Neural cell (in vitro differentiated cells): Measurements from ENCODE around the gene CDRT15. TPM values are rescaled to one million over a fixed set of nuclear protein-coding genes. Genes with fewer than 3 reads are reported as not detected.

Source experiments
- H2AFZ ChIP-seq: fragments of 200-600, 300-800 bp; sonication (generic), shearing (Covaris generic); 2 replicates; pipeline ENCODE4 v1.6.0; 2014; ENCODE audit warnings: low read depth, mild to moderate bottlenecking, antibody characterized with exemption, low read length, moderate library complexity
- H3F3A ChIP-seq: fragments of 200-600 bp; shearing (Covaris generic); 2 replicates; pipeline ENCODE4 v1.6.1; 2016; ENCODE audit warnings: mild to moderate bottlenecking, moderate library complexity, mixed read lengths, antibody characterized with exemption, low read length; ENCODE audit not compliant: insufficient read depth, poor library complexity, severe bottlenecking
- H3K27ac ChIP-seq: fragments of 200-600, 300-800 bp; sonication (generic), shearing (Covaris generic); 2 replicates; pipeline ENCODE4 v1.5.1; 2014; ENCODE audit warnings: mild to moderate bottlenecking, low read length, moderate library complexity
- H3K27me3 ChIP-seq: fragments of 300-800, 200-600 bp; sonication (generic), shearing (Covaris generic); 2 replicates; pipeline ENCODE4 v1.6.0; 2014; ENCODE audit warnings: mild to moderate bottlenecking, low read depth, low read length, moderate library complexity; ENCODE audit not compliant: insufficient read depth
- H3K36me3 ChIP-seq: fragments of 300-800, 200-600 bp; sonication (generic), shearing (Covaris generic); 2 replicates; pipeline ENCODE4 v1.5.1; 2014; ENCODE audit warnings: mild to moderate bottlenecking, antibody characterized with exemption, low read length, moderate library complexity; ENCODE audit not compliant: insufficient read depth
- H3K4me2 ChIP-seq: fragments of 300-800, 200-600 bp; sonication (generic), shearing (Covaris generic); 2 replicates; pipeline ENCODE4 v1.6.0; 2014; ENCODE audit warnings: mild to moderate bottlenecking, low read length
- H3K4me3 ChIP-seq: fragments of 300-800, 200-600 bp; sonication (generic), shearing (Covaris generic); 2 replicates; pipeline ENCODE4 v1.5.1; 2014; ENCODE audit warnings: mild to moderate bottlenecking, low read length, moderate library complexity
- H3K79me2 ChIP-seq: fragments of 200-600 bp; shearing (Covaris generic); replicated peaks from 2 replicates; pipeline ENCODE4 v1.6.0; 2014; ENCODE audit warnings: mild to moderate bottlenecking, low read length, moderate library complexity; ENCODE audit not compliant: insufficient read depth
- H3K9ac ChIP-seq: fragments of 300-800, 200-600 bp; sonication (generic), shearing (Covaris generic); 2 replicates; pipeline ENCODE4 v1.6.1; 2016; ENCODE audit warnings: mild to moderate bottlenecking, low read length, mixed read lengths
- H3K9me2 ChIP-seq: fragments of 200-600 bp; shearing (Covaris generic); 2 replicates; pipeline ENCODE4 v1.6.1; 2016; ENCODE audit warnings: mild to moderate bottlenecking, low read length, mixed read lengths; ENCODE audit not compliant: insufficient read depth
- H3K9me3 ChIP-seq: fragments of 200-600, 300-800 bp; sonication (generic), shearing (Covaris generic); 2 replicates; pipeline ENCODE4 v1.6.1; 2016; ENCODE audit warnings: mild to moderate bottlenecking, mixed run types, low read length, moderate library complexity, mixed read lengths
- H4K20me1 ChIP-seq: fragments of 200-600 bp; shearing (Covaris generic); 2 replicates; pipeline ENCODE4 v1.6.1; 2016; ENCODE audit warnings: mild to moderate bottlenecking, mixed run types; ENCODE audit not compliant: insufficient read depth
- CTCF ChIP-seq: fragments of 450-650 bp; IDR thresholded peaks from 2 replicates; pipeline ENCODE4 v1.5.1; 2014; ENCODE audit warnings: antibody characterized with exemption, mild to moderate bottlenecking, moderate library complexity; ENCODE audit not compliant: poor library complexity, severe bottlenecking
- EP300 ChIP-seq: fragments of 450-650 bp; conservative IDR thresholded peaks from 2 replicates; pipeline ENCODE4 v1.6.1; 2014; ENCODE audit warnings: antibody characterized with exemption, mild to moderate bottlenecking, moderate library complexity; ENCODE audit not compliant: poor library complexity, severe bottlenecking
- EZH2 ChIP-seq: fragments of 200-600, 300-800 bp; shearing (Covaris generic), sonication (generic); IDR thresholded peaks from 2 replicates; pipeline ENCODE4 v1.6.1; 2014; ENCODE audit warnings: antibody characterized with exemption, low read length, borderline replicate concordance, mild to moderate bottlenecking; ENCODE audit not compliant: insufficient read depth, poor library complexity, severe bottlenecking
- MXI1 ChIP-seq: fragments of 450-650 bp; conservative IDR thresholded peaks from 2 replicates; pipeline ENCODE4 v1.6.1; 2014; ENCODE audit warnings: antibody characterized with exemption, mild to moderate bottlenecking; ENCODE audit not compliant: poor library complexity, severe bottlenecking
- POLR2AphosphoS5 ChIP-seq: IDR thresholded peaks from 2 replicates; pipeline ENCODE4 v1.6.1; 2012
- RAD21 ChIP-seq: fragments of 450-650 bp; conservative IDR thresholded peaks from 2 replicates; pipeline ENCODE4 v1.6.1; 2014; ENCODE audit warnings: antibody characterized with exemption, mild to moderate bottlenecking, moderate library complexity
- REST ChIP-seq: IDR thresholded peaks from 2 replicates; pipeline ENCODE4 v1.6.1; 2012; ENCODE audit warnings: borderline replicate concordance
- SMC3 ChIP-seq: fragments of 450-650 bp; conservative IDR thresholded peaks from 2 replicates; pipeline ENCODE4 v1.6.1; 2014; ENCODE audit warnings: antibody characterized with exemption, mild to moderate bottlenecking, moderate library complexity; ENCODE audit not compliant: poor library complexity
- TAF1 ChIP-seq: IDR thresholded peaks from 2 replicates; pipeline ENCODE4 v1.6.1; 2012; ENCODE audit warnings: low read depth
- polyA plus RNA-seq: library from polyadenylated mRNA; depleted of rRNA; stranded (reverse); fragments of >200 nt; gene quantifications from 2 replicates; pipeline ENCODE4 v1.2.3, GENCODE V29; 2014

Gene CDRT15
- polyA plus RNA-seq, 1 donor from 2014 or later: not detected

GRCh38 chr17:14211801-14212200 is 24.9 kb downstream of the CDRT15 start:
- Histone ChIP-seq H3K27me3 (no peaks in the 10 kb centered on the region), H3K36me3 (no peaks in the 10 kb centered on the region), H2AFZ (no peak overlapping the region), H3K9me3 (no peaks in the 10 kb centered on the region), H3K9ac (no peak overlapping the region), H3K4me3 (no peak overlapping the region), H3K27ac (no peak overlapping the region), H3K4me2 (no peak overlapping the region), H4K20me1 (no peaks in the 10 kb centered on the region), H3K9me2 (no peaks in the 10 kb centered on the region), H3F3A (no peaks in the 10 kb centered on the region), H3K79me2 (no peaks in the 10 kb centered on the region)
- TF ChIP-seq TAF1 (no peak), POLR2AphosphoS5 (no peak), CTCF (no peak), RAD21 (no peak), EP300 (no peak), MXI1 (no peak), SMC3 (no peak), EZH2 (no peak), REST (no peak)

GRCh38 chr17:14211246-14211645 is 25.4 kb downstream of the CDRT15 start:
- Histone ChIP-seq H3K36me3 (no peaks in the 10 kb centered on the region), H4K20me1 (no peaks in the 10 kb centered on the region), H3K27me3 (no peaks in the 10 kb centered on the region), H3K4me3 (no peak overlapping the region), H3K4me2 (no peak overlapping the region), H3F3A (no peaks in the 10 kb centered on the region), H3K79me2 (no peaks in the 10 kb centered on the region), H3K9me2 (no peaks in the 10 kb centered on the region), H3K27ac (no peak overlapping the region), H2AFZ (no peak overlapping the region), H3K9ac (no peak overlapping the region), H3K9me3 (no peaks in the 10 kb centered on the region)
- TF ChIP-seq REST: no peak
- TF ChIP-seq RAD21: no peak
- TF ChIP-seq POLR2AphosphoS5: no peak
- TF ChIP-seq CTCF: no peak
- TF ChIP-seq TAF1: no peak
- TF ChIP-seq MXI1: no peak
- TF ChIP-seq EP300: no peak
